Measurements from ENCODE around the gene IGF2BP2.

IGF2BP2 gene

GRCh38 chr3:185825639-185826481, 1.0 kb upstream of the IGF2BP2 start:
- H3K4me3 ChIP-seq (ENCODE audit: low read depth, low read length): peak overlapping the region; percentile 48
- DNase-seq (ENCODE audit: low read depth): peak; percentile 44
- TF ChIP-seq POLR2A (IDR thresholded peaks at IDR 0.05; ENCODE audit: extremely low read depth, insufficient read length): no peak
- TF ChIP-seq CTCF (IDR thresholded peaks at IDR 0.05; ENCODE audit: low read depth, low read length): no peak
- TF ChIP-seq MAX (IDR thresholded peaks at IDR 0.05; ENCODE audit: low read depth, low read length): no peak
- no peak for TF ChIP-seq MYC (IDR thresholded peaks at IDR 0.05; ENCODE audit: low read depth, low read length)

- DNase-seq (ENCODE audit: low read depth): peak; percentile 37
- peak overlapping the region; percentile 57 for H3K4me3 ChIP-seq (ENCODE audit: low read depth, low read length)
- TF ChIP-seq CTCF (IDR thresholded peaks at IDR 0.05; ENCODE audit: low read depth, low read length): no peak
- peak; percentile 16; the same call in 1 of the 2 replicates for TF ChIP-seq MYC (IDR thresholded peaks at IDR 0.05; ENCODE audit: low read depth, low read length)
- peak; percentile 18 for TF ChIP-seq POLR2A (IDR thresholded peaks at IDR 0.05; ENCODE audit: extremely low read depth, insufficient read length)
Observed at GRCh38 chr3:185824051-185825005, 514 bp downstream of the IGF2BP2 start.

- TF ChIP-seq MYC (IDR thresholded peaks at IDR 0.05; ENCODE audit: low read depth, low read length): no peak
- no peak for TF ChIP-seq CTCF (IDR thresholded peaks at IDR 0.05; ENCODE audit: low read depth, low read length)
- peak; percentile 6; the same call in 1 of the 2 replicates for TF ChIP-seq MAX (IDR thresholded peaks at IDR 0.05; ENCODE audit: low read depth, low read length)
- peak; percentile 22 for TF ChIP-seq POLR2A (IDR thresholded peaks at IDR 0.05; ENCODE audit: extremely low read depth, insufficient read length)
- peak overlapping the region; percentile 59 for H3K4me3 ChIP-seq (ENCODE audit: low read depth, low read length)
- peak; percentile 58 for DNase-seq (ENCODE audit: low read depth)
Observed at GRCh38 chr3:185823078-185824044, 1.5 kb downstream of the IGF2BP2 start.

- no peak for TF ChIP-seq MYC (IDR thresholded peaks at IDR 0.05; ENCODE audit: low read depth, low read length)
- no peak for TF ChIP-seq POLR2A (IDR thresholded peaks at IDR 0.05; ENCODE audit: extremely low read depth, insufficient read length)
- no peak for TF ChIP-seq CTCF (IDR thresholded peaks at IDR 0.05; ENCODE audit: low read depth, low read length)
- peak overlapping the region; percentile 59 for H3K4me3 ChIP-seq (ENCODE audit: low read depth, low read length)
- no peak for DNase-seq (ENCODE audit: low read depth)
Observed at GRCh38 chr3:185822221-185823000, 2.4 kb downstream of the IGF2BP2 start.
